Calu3 (cell line): ENCODE data around the gene OR4M1. TPM values are rescaled to one million over a fixed set of nuclear protein-coding genes. Genes with fewer than 3 reads are reported as not detected.
"Not testable (repeated sequence)": the region's sequence is repeated elsewhere in the genome, so short reads cannot be mapped to it uniquely, and the experiment has no call there.

ENCODE experiments used
- Bru-seq: library from RNA; stranded (reverse); fragments of 400-500 nt; gene quantifications from one replicate; lab custom pipeline; 2021; lab: Mats Ljungman, UMichigan
- BruChase-seq, 2 experiments: library from RNA; stranded (reverse); fragments of 400-500 nt; gene quantifications; one replicate each; lab custom pipeline; 2021; lab: Mats Ljungman, UMichigan
- BruUV-seq: library from RNA; stranded (reverse); fragments of 400-500 nt; replicated peaks from 2 replicates; lab custom pipeline; 2021; lab: Mats Ljungman, UMichigan
- CTCF ChIA-PET: fragments of 300-600 bp; sonication (Branson Sonifier 250); formaldehyde crosslinking; loops from one replicate; lab custom pipeline; 2022; ENCODE audit warnings: antibody characterized with exemption; lab: Charles Lee
- DNase-seq: peaks from one replicate; pipeline ENCODE4 v3.0.0; 2022
- H3K27ac Mint-ChIP-seq: one replicate; pipeline ENCODE4 v1.8.0; 2022; ENCODE audit warnings: mixed read lengths; ENCODE audit not compliant: unreplicated experiment
- H3K27me3 Mint-ChIP-seq: one replicate; pipeline ENCODE4 v1.8.0; 2022; ENCODE audit warnings: mixed read lengths; ENCODE audit not compliant: unreplicated experiment
- H3K36me3 Mint-ChIP-seq: one replicate; pipeline ENCODE4 v1.8.0; 2022; ENCODE audit warnings: mild to moderate bottlenecking, moderate library complexity, mixed read lengths; ENCODE audit not compliant: insufficient read depth, unreplicated experiment
- H3K4me1 Mint-ChIP-seq: one replicate; pipeline ENCODE4 v1.8.0; 2022; ENCODE audit warnings: mild to moderate bottlenecking, low read depth, mixed read lengths; ENCODE audit not compliant: unreplicated experiment
- H3K4me3 Mint-ChIP-seq: one replicate; pipeline ENCODE4 v1.8.0; 2022; ENCODE audit warnings: mild to moderate bottlenecking, low read depth, moderate library complexity, mixed read lengths; ENCODE audit not compliant: unreplicated experiment
- H3K9me3 Mint-ChIP-seq: one replicate; pipeline ENCODE4 v1.8.0; 2022; ENCODE audit warnings: low read depth, mixed read lengths; ENCODE audit not compliant: unreplicated experiment
- intact Hi-C: fragments of 100-400 bp; cut with micrococcal nuclease; formaldehyde crosslinking; loops from one replicate; pipeline ENCODE4 v1.10.0; 2022; ENCODE audit not compliant: unreplicated experiment
- long read RNA-seq: library from polyadenylated mRNA; stranded (forward); transcript quantifications from one replicate; pipeline ENCODE4 v2.0.0, GENCODE V29; 2022
- total RNA-seq: library from RNA; stranded (reverse); gene quantifications from 2 replicates; pipeline ENCODE4 v1.2.3, GENCODE V29; 2022
- TF ChIP-seq, protein P1 (sequence below): fragments of 200-600 bp; IDR thresholded peaks from one replicate; pipeline ENCODE4 v1.8.0; 2022; ENCODE audit warnings: antibody characterized with exemption; ENCODE audit not compliant: unreplicated experiment

Gene OR4M1, protein sequence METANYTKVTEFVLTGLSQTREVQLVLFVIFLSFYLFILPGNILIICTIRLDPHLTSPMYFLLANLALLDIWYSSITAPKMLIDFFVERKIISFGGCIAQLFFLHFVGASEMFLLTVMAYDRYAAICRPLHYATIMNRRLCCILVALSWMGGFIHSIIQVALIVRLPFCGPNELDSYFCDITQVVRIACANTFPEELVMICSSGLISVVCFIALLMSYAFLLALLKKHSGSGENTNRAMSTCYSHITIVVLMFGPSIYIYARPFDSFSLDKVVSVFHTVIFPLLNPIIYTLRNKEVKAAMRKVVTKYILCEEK
- total RNA-seq, result not detected in 2 replicates
- Bru-seq, nascent RNA, result not detected
- not detected for BruChase-seq, experiment 1, labeled RNA remaining after a 6-hour chase
- not detected for BruChase-seq, experiment 2, labeled RNA remaining after a 2-hour chase
- long read RNA-seq, result 0 reads

DNA sequence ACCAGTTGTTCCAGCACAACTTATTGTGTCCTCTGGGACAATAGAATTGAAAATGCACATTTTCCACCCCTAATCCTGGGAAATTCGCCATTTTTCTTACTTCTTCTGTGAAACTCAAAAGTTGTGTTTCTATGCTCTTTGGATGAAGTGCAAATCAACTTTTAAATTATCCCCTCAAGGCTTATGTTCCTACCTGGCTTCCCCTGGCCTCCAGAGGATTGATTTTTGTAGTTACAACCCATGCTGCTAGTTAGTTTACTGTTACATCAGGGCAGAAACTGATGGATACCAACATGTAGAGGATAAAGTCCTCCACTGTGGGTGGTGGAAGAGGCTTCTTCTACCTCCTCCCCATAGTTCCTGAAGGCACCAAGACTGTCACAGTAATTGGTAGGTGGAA lies at the start of gene OR4M1:
Gene OR4M1 (plus strand): TSS at position 301 of the 400 bp plus-strand sequence. CDS start 6,819 bp downstream, outside the sequence.
- BruUV-seq, H3K27ac Mint-ChIP-seq, DNase-seq, intact Hi-C loops, H3K4me3 Mint-ChIP-seq, H3K4me1 Mint-ChIP-seq, CTCF ChIA-PET, H3K36me3 Mint-ChIP-seq, H3K27me3 Mint-ChIP-seq: not testable (repeated sequence)
- peaks cover 26% of the 10 kb centered on the region for H3K9me3 Mint-ChIP-seq

DNA sequence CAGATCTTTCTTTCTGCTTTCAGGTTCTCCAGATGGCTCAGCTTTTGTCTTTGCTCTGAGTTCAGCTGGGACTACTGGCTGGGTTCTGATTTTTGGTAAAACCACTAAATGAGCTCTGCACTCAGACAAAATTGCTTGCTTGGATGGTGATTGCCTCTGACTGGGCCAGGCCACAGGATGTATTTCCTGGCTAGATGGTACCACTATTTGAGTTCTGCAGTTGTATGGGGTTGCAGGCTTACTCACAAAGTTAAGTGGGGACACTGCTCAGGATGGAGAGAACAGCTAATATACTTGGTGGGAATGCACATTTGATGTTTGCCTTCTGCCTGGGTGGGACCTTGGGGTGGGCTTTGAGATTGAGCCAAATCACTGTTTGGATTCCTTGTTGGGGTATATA lies 43.9 kb upstream of the OR4M1 start:
- intact Hi-C loops, result no loop called here
- H3K9me3 Mint-ChIP-seq, result peaks cover 2% of the 10 kb centered on the region
- no peaks in the 10 kb centered on the region for H3K27me3 Mint-ChIP-seq
- no peaks in the 10 kb centered on the region for H3K36me3 Mint-ChIP-seq
- no TSS peak for BruUV-seq
- TF ChIP-seq, protein P1, sequence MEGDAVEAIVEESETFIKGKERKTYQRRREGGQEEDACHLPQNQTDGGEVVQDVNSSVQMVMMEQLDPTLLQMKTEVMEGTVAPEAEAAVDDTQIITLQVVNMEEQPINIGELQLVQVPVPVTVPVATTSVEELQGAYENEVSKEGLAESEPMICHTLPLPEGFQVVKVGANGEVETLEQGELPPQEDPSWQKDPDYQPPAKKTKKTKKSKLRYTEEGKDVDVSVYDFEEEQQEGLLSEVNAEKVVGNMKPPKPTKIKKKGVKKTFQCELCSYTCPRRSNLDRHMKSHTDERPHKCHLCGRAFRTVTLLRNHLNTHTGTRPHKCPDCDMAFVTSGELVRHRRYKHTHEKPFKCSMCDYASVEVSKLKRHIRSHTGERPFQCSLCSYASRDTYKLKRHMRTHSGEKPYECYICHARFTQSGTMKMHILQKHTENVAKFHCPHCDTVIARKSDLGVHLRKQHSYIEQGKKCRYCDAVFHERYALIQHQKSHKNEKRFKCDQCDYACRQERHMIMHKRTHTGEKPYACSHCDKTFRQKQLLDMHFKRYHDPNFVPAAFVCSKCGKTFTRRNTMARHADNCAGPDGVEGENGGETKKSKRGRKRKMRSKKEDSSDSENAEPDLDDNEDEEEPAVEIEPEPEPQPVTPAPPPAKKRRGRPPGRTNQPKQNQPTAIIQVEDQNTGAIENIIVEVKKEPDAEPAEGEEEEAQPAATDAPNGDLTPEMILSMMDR, result no peak
- CTCF ChIA-PET, result no interaction called here
- no peaks in the 10 kb centered on the region for H3K4me1 Mint-ChIP-seq
- H3K4me3 Mint-ChIP-seq, result no peak overlapping the region
- H3K27ac Mint-ChIP-seq, result no peak overlapping the region
- DNase-seq, result no peak

DNA sequence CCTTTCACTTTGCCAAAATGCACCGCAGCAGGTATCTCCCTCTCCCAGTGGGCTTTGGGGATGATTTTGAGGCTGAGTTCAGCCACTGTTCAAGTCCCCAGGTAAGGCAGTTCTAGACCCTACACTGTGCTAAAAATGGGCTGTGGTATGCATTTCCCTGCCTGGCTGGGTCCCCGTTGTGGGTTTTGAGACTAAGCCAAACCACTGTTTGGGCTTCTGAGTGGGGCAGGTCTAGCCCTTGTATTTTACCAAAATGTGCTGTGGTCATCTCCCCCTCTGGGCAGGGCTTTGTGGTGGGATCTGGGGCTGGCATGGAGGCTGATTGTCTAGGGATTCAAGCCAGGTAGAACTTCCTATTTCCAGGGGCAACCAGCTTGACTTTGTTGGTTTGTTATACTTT lies 43.5 kb upstream of the OR4M1 start:
- Mint-ChIP-seq H3K4me1 (no peaks in the 10 kb centered on the region), H3K4me3 (no peak overlapping the region), H3K27ac (no peak overlapping the region), H3K36me3 (no peaks in the 10 kb centered on the region), H3K9me3 (peaks cover 2% of the 10 kb centered on the region), H3K27me3 (no peaks in the 10 kb centered on the region)
- TF ChIP-seq, protein P1, result no peak
- CTCF ChIA-PET, result no interaction called here
- BruUV-seq, result no TSS peak
- intact Hi-C loops, result no loop called here
- DNase-seq, result no peak

DNA sequence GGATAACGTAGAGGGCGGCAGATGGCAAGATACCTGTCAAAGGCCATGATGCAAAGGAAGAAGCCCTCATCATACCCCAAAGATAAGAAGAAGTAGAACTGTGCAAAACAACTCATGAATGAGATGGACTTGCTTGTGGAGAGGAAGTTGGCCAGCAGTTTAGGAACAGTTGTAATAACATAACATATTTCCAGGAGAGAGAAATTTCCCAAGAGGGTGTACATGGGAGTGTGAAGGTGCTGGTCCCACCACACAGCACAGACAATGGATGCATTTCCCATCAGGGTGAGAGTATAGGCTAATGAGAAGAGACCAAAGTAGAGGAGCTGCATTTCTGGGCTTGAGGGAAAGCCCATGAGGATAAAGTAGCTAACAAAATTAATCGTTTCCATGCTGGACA lies 39.4 kb upstream of the OR4M1 start:
- H3K27ac Mint-ChIP-seq, BruUV-seq, H3K27me3 Mint-ChIP-seq, CTCF ChIA-PET, intact Hi-C loops, DNase-seq, H3K36me3 Mint-ChIP-seq, H3K4me1 Mint-ChIP-seq, H3K9me3 Mint-ChIP-seq, H3K4me3 Mint-ChIP-seq: not testable (repeated sequence)

DNA sequence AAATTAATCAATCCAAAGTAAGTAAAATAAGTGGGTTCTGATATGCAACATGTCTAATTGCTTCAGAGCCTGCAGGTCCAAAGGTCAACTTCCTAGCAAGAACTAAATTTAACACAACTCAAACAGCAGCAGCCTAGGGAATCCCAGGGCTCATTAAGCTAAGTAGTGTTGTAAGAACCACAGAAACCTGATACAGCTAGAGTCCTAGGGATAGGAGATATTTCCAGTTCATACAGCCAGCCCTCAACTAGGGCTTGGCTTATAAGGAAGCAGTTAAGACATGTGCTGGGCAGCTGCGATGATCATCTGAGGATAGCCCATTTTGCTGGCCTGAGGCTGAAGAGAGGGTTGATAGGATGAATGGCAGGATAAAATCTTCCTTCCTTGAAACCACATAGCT lies 30.0 kb upstream of the OR4M1 start, which contains the start of gene OR4Q3:
Gene OR4Q3 (plus strand): TSS at position 316 of the 400 bp plus-strand sequence.
- Mint-ChIP-seq H3K4me1 (no peaks in the 10 kb centered on the region), H3K9me3 (peaks cover 7% of the 10 kb centered on the region), H3K36me3 (no peaks in the 10 kb centered on the region), H3K4me3 (no peak within 1 kb of the TSS), H3K27me3 (no peaks in the 10 kb centered on the region), H3K27ac (no peak within 1 kb of the TSS)
- CTCF ChIA-PET, result no interaction called here
- DNase-seq, result no peak
- no TSS peak for BruUV-seq
- TF ChIP-seq, protein P1, result no peak
- intact Hi-C loops, result no loop called here

DNA sequence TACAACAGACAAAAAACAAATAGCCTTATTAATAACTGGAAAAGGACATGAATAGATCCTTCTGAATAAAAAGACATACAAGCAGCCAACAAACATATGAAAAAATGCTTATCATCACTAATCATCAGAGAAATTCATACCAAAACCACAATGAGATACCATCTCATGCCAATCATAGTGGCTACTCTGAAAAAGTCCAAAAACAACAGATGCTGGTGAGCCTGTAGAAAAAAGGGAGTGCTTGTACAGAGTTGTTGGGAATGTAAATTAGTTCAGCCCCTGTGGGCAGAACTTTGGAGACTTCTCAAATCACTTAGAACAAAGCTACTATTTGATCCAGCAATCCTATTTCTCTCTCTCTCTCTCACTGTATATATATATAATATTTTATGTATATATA lies 21.0 kb upstream of the OR4M1 start:
- H3K4me3 Mint-ChIP-seq, intact Hi-C loops, H3K9me3 Mint-ChIP-seq, H3K27ac Mint-ChIP-seq, CTCF ChIA-PET, DNase-seq, H3K27me3 Mint-ChIP-seq, H3K4me1 Mint-ChIP-seq, BruUV-seq, H3K36me3 Mint-ChIP-seq: not testable (repeated sequence)
